HepG2 (cell line): Measurements from ENCODE around the gene CD93. TPM values are rescaled to one million over a fixed set of nuclear protein-coding genes. Genes with fewer than 3 reads are reported as not detected.

Source experiments
- ATAC-seq: fragments of 200-7000 bp; cut with Tn5 transposase; 3 replicates; pipeline ENCODE4 v1.9.1; 2020; ENCODE audit warnings: mild to moderate bottlenecking, moderate library complexity
- BruUV-seq: library from RNA; stranded (reverse); fragments of 400-500 nt; replicated peaks from 2 replicates; lab custom pipeline; 2021; lab: Mats Ljungman, UMichigan
- CTCF ChIA-PET: fragments of 300-600 bp; formaldehyde crosslinking; extraction: SDS; loops from one replicate; lab custom pipeline; 2021; ENCODE audit warnings: low total read pairs, inconsistent platforms, low intra/inter-chr PET ratio; lab: Yijun Ruan, JAX
- POLR2A ChIA-PET: fragments of 350-600 bp; sonication (Branson Sonifier 250); formaldehyde crosslinking; loops from one replicate; lab custom pipeline; 2020; ENCODE audit warnings: antibody characterized with exemption, inconsistent platforms; lab: Yijun Ruan, JAX
- DNase-seq: peaks from one replicate; pipeline ENCODE4 v3.0.0-alpha.2; 2015; ENCODE audit warnings: low spot score
- FAIRE-seq: peaks from 3 replicates; lab custom pipeline; 2011; peaks lifted over from hg19 to GRCh38; lab: Jason Lieb, UNC
- H2AFZ ChIP-seq: one replicate; pipeline ENCODE4 v1.6.1; 2011; ENCODE audit warnings: low read length, inconsistent platforms
- H3K27ac ChIP-seq: fragments of 300-600 bp; 3 replicates; pipeline ENCODE4 v1.8.0; 2011; ENCODE audit warnings: mixed run types, mild to moderate bottlenecking, mixed read lengths, low read length, inconsistent platforms; ENCODE audit not compliant: insufficient read depth; ENCODE audit errors: extremely low read length
- H3K27me3 ChIP-seq, 2 experiments: fragments of 200-600 bp in 1 of 2; 2 replicates in 1 of 2; 3 replicates in 1 of 2; pipeline versions ENCODE4 v1.6.0 to v1.8.0; 2011; ENCODE audit warnings: low read length in 2 of 2, mild to moderate bottlenecking in 2 of 2, moderate library complexity in 2 of 2, inconsistent platforms in 1 of 2; ENCODE audit not compliant: insufficient read depth in 2 of 2, control insufficient read depth in 1 of 2
- H3K36me3 ChIP-seq, 2 experiments: fragments of 200-600 bp in 1 of 2; replicated peaks in 1 of 2; 2 replicates in 1 of 2; 3 replicates in 1 of 2; pipeline versions ENCODE4 v1.5.1 to v1.8.0; 2011; ENCODE audit warnings: low read length in 2 of 2, inconsistent platforms in 1 of 2; ENCODE audit not compliant: insufficient read depth in 2 of 2, control insufficient read depth in 1 of 2
- H3K4me1 ChIP-seq: 2 replicates; pipeline ENCODE4 v1.5.1; 2012; ENCODE audit warnings: low read length, inconsistent platforms; ENCODE audit not compliant: insufficient read depth
- H3K4me2 ChIP-seq: 2 replicates; pipeline ENCODE4 v1.6.0; 2011; ENCODE audit warnings: low read depth, low read length, inconsistent platforms
- H3K4me3 ChIP-seq, 3 experiments: fragments of 200-600 bp in 1 of 3; sonication (generic), shearing (Covaris generic) in 1 of 3; replicated peaks in 1 of 3; 2 replicates each; pipeline ENCODE4 v1.5.1; 2011 to 2016; ENCODE audit warnings: low read length in 3 of 3, inconsistent platforms in 2 of 3, low read depth in 2 of 3, mild to moderate bottlenecking in 2 of 3, control low read depth in 1 of 3, mixed read lengths in 1 of 3; ENCODE audit not compliant: insufficient read depth in 1 of 3
- H3K79me2 ChIP-seq: one replicate; pipeline ENCODE4 v1.6.1; 2011; ENCODE audit warnings: low read length, inconsistent platforms; ENCODE audit not compliant: insufficient read depth
- H3K9ac ChIP-seq: 2 replicates; pipeline ENCODE4 v1.6.0; 2011; ENCODE audit warnings: mild to moderate bottlenecking, low read depth, low read length, inconsistent platforms; ENCODE audit not compliant: insufficient read depth
- H3K9me3 ChIP-seq: 2 replicates; pipeline ENCODE4 v1.5.1; 2012; ENCODE audit warnings: mild to moderate bottlenecking, low read length
- H4K20me1 ChIP-seq: 2 replicates; pipeline ENCODE4 v1.6.0; 2011; ENCODE audit warnings: inconsistent platforms, mild to moderate bottlenecking, low read length, moderate library complexity; ENCODE audit not compliant: insufficient read depth
- HNRNPLL ChIP-seq: fragments of 200-400 bp; formaldehyde crosslinking; IDR thresholded peaks from 2 replicates; pipeline ENCODE4 v1.6.1; 2017; ENCODE audit warnings: mild to moderate bottlenecking, low read depth, low read length; ENCODE audit not compliant: poor library complexity, severe bottlenecking
- KDM1A ChIP-seq: IDR thresholded peaks from 2 replicates; pipeline ENCODE4 v1.6.1; 2016; ENCODE audit warnings: missing compliant biosample characterization
- MED8 ChIP-seq: sonication (generic); formaldehyde crosslinking; IDR thresholded peaks from 2 replicates; pipeline ENCODE4 v1.8.1; 2023; ENCODE audit warnings: mild to moderate bottlenecking, missing genetic modification reagents; ENCODE audit not compliant: insufficient replicate concordance
- U2AF2 ChIP-seq: fragments of 200-400 bp; formaldehyde crosslinking; IDR thresholded peaks from 2 replicates; pipeline ENCODE4 v1.6.1; 2017; ENCODE audit warnings: low read depth, mild to moderate bottlenecking, low read length
- YY1 ChIP-seq: IDR thresholded peaks from 2 replicates; pipeline ENCODE4 v1.6.1; 2011; ENCODE audit warnings: low read length, low read depth, moderate library complexity, mild to moderate bottlenecking; ENCODE audit not compliant: insufficient read depth, insufficient replicate concordance
- ZNF234 ChIP-seq: sonication (generic); formaldehyde crosslinking; conservative IDR thresholded peaks from 2 replicates; pipeline ENCODE4 v1.5.1; 2020; ENCODE audit warnings: mild to moderate bottlenecking, missing genetic modification reagents
- ZNF607 ChIP-seq: sonication (generic); formaldehyde crosslinking; IDR thresholded peaks from 2 replicates; pipeline ENCODE4 v1.5.1; 2020; ENCODE audit warnings: missing genetic modification reagents, mild to moderate bottlenecking, borderline replicate concordance
- ZNF691 ChIP-seq: sonication (generic); formaldehyde crosslinking; IDR thresholded peaks from 2 replicates; pipeline ENCODE4 v1.4.0; 2020; ENCODE audit warnings: missing genetic modification reagents, low read depth, mild to moderate bottlenecking, borderline replicate concordance
- ZNF766 ChIP-seq: sonication (generic); formaldehyde crosslinking; IDR thresholded peaks from 2 replicates; pipeline ENCODE4 v1.5.0; 2020; ENCODE audit warnings: missing genetic modification reagents, borderline replicate concordance
- WGBS: methylation state at CpG from one replicate; pipeline ENCODE4 v1.1.6; 2017; ENCODE audit warnings: low lambda C conversion rate; 5-methylcytosine and 5-hydroxymethylcytosine counted together
- in situ Hi-C: cut with HindIII; loops from 2 replicates; pipeline ENCODE4 v1.10.0; 2017; ENCODE audit warnings: low pct_unique_long_range_greater_than_20kb; ENCODE audit not compliant: extremely low pct_ligation_motif_present
- intact Hi-C: fragments of 100-400 bp; cut with micrococcal nuclease; formaldehyde crosslinking; loops from one replicate; pipeline ENCODE4 v1.10.0; 2022; ENCODE audit not compliant: unreplicated experiment
- polyA plus RNA-seq, 8 experiments: library from polyadenylated mRNA; depleted of rRNA in 3 of 8; stranded (reverse) in 7 of 8; unstranded in 1 of 8; fragments of >200 nt; fragmentation: Illumina TruSeq in 4 of 8; extraction: Trizol in 4 of 8; gene quantifications; 2 replicates each; pipeline versions ENCODE4 v1.2.1 to v1.2.3, GENCODE V29; 2011 to 2016; ENCODE audit warnings: low read depth in 4 of 8, missing spikeins in 1 of 8, mixed read lengths in 1 of 8; ENCODE audit not compliant: insufficient read depth in 1 of 8
- total RNA-seq, 5 experiments: library from RNA; depleted of rRNA; stranded (reverse); fragments of >200 nt; fragmentation: Illumina TruSeq; extraction: Trizol; gene quantifications; 2 replicates each; pipeline ENCODE4 v1.2.3, GENCODE V29; 2016; ENCODE audit warnings: low read depth in 1 of 5
- TF ChIP-seq, protein P1 (sequence below): sonication (generic); formaldehyde crosslinking; IDR thresholded peaks from 2 replicates; pipeline ENCODE4 v1.4.0; 2020; ENCODE audit warnings: mild to moderate bottlenecking, low read depth, missing genetic modification reagents
- TF ChIP-seq, protein P2 (sequence below): sonication (generic); formaldehyde crosslinking; conservative IDR thresholded peaks from 2 replicates; pipeline ENCODE4 v1.8.1; 2023; ENCODE audit warnings: missing genetic modification reagents

Gene CD93
- total and polyA plus RNA-seq, 2 of the 13 experiments (the other 11 are each of a cell fraction or from before 2014, with no cell fraction given) = not detected

DNA sequence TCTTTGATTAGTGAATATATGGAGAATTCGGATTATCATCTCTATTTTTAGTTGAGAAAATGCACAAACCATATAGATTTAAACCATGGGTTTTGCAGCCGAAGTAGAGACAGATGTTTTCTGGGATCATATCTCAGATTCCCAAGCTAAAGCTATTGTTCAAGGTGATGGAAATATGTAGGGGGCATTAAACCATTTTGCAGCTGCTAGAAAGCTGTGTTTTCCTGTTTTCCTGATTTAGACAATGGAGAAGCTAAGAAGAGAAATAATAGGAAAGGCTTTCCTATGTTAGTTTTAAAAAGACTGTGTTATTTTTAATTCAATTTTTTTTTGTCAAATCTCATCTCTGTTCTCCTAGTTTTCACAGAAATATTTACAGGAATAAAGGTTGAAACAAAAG is 6.2 kb downstream of the CD93 start:
- in situ Hi-C loops = no loop called here
- Histone ChIP-seq H3K4me3 (no peak overlapping the region), H3K27me3 (no peaks in the 10 kb centered on the region; a peak in 1 of 5 replicates), H3K9ac (no peak overlapping the region), H2AFZ (no peak overlapping the region), H3K27ac (no peak overlapping the region), H3K36me3 (no peaks in the 10 kb centered on the region), H3K9me3 (no peaks in the 10 kb centered on the region), H3K79me2 (no peaks in the 10 kb centered on the region), H4K20me1 (no peaks in the 10 kb centered on the region), H3K4me2 (no peak overlapping the region), H3K4me1 (no peaks in the 10 kb centered on the region)
- ChIA-PET CTCF (no interaction called here), POLR2A (no interaction called here)
- ATAC-seq (no peak), DNase-seq (no peak), FAIRE-seq (no peak)
- TF ChIP-seq, protein P1, sequence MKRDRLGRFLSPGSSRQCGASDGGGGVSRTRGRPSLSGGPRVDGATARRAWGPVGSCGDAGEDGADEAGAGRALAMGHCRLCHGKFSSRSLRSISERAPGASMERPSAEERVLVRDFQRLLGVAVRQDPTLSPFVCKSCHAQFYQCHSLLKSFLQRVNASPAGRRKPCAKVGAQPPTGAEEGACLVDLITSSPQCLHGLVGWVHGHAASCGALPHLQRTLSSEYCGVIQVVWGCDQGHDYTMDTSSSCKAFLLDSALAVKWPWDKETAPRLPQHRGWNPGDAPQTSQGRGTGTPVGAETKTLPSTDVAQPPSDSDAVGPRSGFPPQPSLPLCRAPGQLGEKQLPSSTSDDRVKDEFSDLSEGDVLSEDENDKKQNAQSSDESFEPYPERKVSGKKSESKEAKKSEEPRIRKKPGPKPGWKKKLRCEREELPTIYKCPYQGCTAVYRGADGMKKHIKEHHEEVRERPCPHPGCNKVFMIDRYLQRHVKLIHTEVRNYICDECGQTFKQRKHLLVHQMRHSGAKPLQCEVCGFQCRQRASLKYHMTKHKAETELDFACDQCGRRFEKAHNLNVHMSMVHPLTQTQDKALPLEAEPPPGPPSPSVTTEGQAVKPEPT (CRISPR knock-in tag) = no peak
- no peak for TF ChIP-seq HNRNPLL
- TF ChIP-seq ZNF234 (CRISPR knock-in tag) = no peak
- TF ChIP-seq YY1 = no peak
- no peak for TF ChIP-seq ZNF691 (CRISPR knock-in tag)
- no peak for TF ChIP-seq KDM1A (CRISPR knock-in tag)
- TF ChIP-seq, protein P2, sequence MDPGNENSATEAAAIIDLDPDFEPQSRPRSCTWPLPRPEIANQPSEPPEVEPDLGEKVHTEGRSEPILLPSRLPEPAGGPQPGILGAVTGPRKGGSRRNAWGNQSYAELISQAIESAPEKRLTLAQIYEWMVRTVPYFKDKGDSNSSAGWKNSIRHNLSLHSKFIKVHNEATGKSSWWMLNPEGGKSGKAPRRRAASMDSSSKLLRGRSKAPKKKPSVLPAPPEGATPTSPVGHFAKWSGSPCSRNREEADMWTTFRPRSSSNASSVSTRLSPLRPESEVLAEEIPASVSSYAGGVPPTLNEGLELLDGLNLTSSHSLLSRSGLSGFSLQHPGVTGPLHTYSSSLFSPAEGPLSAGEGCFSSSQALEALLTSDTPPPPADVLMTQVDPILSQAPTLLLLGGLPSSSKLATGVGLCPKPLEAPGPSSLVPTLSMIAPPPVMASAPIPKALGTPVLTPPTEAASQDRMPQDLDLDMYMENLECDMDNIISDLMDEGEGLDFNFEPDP (CRISPR knock-in tag) = no peak
- TF ChIP-seq MED8 = no peak
- TF ChIP-seq ZNF607 (CRISPR knock-in tag) = no peak
- TF ChIP-seq ZNF766 = no peak
- TF ChIP-seq U2AF2 = no peak
- BruUV-seq = no TSS peak
- WGBS = 0% methylated on average over 2 of the region's 2 CpGs
- intact Hi-C loops = loop anchor here (10.0 kb wide), 1 partner anchor 385 kb away; no protein-coding TSS in a partner anchor
